A673 (cell line): Measurements from ENCODE around the gene NR2C2. TPM values are rescaled to one million over a fixed set of nuclear protein-coding genes. Genes with fewer than 3 reads are reported as not detected.

Experiments
- BruUV-seq: library from RNA; stranded (reverse); fragments of 400-500 nt; replicated peaks from 2 replicates; lab custom pipeline; 2021; lab: Mats Ljungman, UMichigan
- CTCF ChIA-PET: fragments of 300-600 bp; sonication (Branson Sonifier 250); formaldehyde crosslinking; loops from one replicate; lab custom pipeline; 2022; ENCODE audit warnings: antibody characterized with exemption; lab: Charles Lee
- POLR2A ChIA-PET: fragments of 300-600 bp; sonication (Branson Sonifier 250); formaldehyde crosslinking; loops from one replicate; lab custom pipeline; 2022; ENCODE audit warnings: antibody characterized with exemption; ENCODE audit not compliant: low non-redundant PET; lab: Charles Lee
- DNase-seq: peaks from one replicate; pipeline ENCODE4 v3.0.0-alpha.2; 2015; ENCODE audit warnings: low spot score
- H3K27ac ChIP-seq: fragments of 200-600 bp; sonication (generic); 2 replicates; pipeline ENCODE4 v1.5.1; 2016; ENCODE audit warnings: mixed run types, low read depth, mild to moderate bottlenecking, mixed read lengths, antibody characterized with exemption, low read length; ENCODE audit not compliant: poor library complexity, severe bottlenecking
- H3K27me3 ChIP-seq: fragments of 200-600 bp; sonication (generic); replicated peaks from 2 replicates; pipeline ENCODE4 v1.6.1; 2017; ENCODE audit warnings: mixed run types, low read depth, mild to moderate bottlenecking, mixed read lengths, antibody characterized with exemption, low read length; ENCODE audit not compliant: insufficient read depth, poor library complexity
- H3K36me3 ChIP-seq: fragments of 200-600 bp; sonication (generic); 2 replicates; pipeline ENCODE4 v1.6.1; 2016; ENCODE audit warnings: mixed run types, mild to moderate bottlenecking, mixed read lengths, antibody characterized with exemption, low read length; ENCODE audit not compliant: insufficient read depth, poor library complexity, severe bottlenecking
- H3K4me1 ChIP-seq: fragments of 200-600 bp; sonication (generic); 2 replicates; pipeline ENCODE4 v1.6.1; 2017; ENCODE audit warnings: mixed run types, mild to moderate bottlenecking, mixed read lengths, antibody characterized with exemption, low read length; ENCODE audit not compliant: insufficient read depth, poor library complexity, severe bottlenecking
- H3K4me3 ChIP-seq: fragments of 200-600 bp; sonication (generic); 2 replicates; pipeline ENCODE4 v1.5.1; 2016; ENCODE audit warnings: low read depth, mixed run types, mild to moderate bottlenecking, mixed read lengths, low read length; ENCODE audit not compliant: poor library complexity, severe bottlenecking
- H3K9me3 ChIP-seq: fragments of 200-600 bp; sonication (generic); 2 replicates; pipeline ENCODE4 v1.6.1; 2016; ENCODE audit warnings: mixed run types, low read depth, mild to moderate bottlenecking, mixed read lengths, antibody characterized with exemption, low read length; ENCODE audit not compliant: poor library complexity, severe bottlenecking
- CTCF ChIP-seq: fragments of 300-800, 200-600 bp; sonication (generic); conservative IDR thresholded peaks from 2 replicates; pipeline ENCODE4 v1.5.1; 2017; ENCODE audit warnings: low read depth, mild to moderate bottlenecking, antibody characterized with exemption, low read length, moderate library complexity, mixed read lengths
- EZH2 ChIP-seq: fragments of 200-600 bp; sonication (generic); IDR thresholded peaks from 2 replicates; pipeline ENCODE4 v1.6.1; 2017; ENCODE audit warnings: borderline replicate concordance, low read depth, mild to moderate bottlenecking, mixed read lengths, antibody characterized with exemption, low read length; ENCODE audit not compliant: poor library complexity, severe bottlenecking
- intact Hi-C: fragments of 100-400 bp; cut with micrococcal nuclease; formaldehyde crosslinking; loops from one replicate; pipeline ENCODE4 v1.10.0; 2022; ENCODE audit not compliant: unreplicated experiment
- total RNA-seq: library from RNA; stranded (reverse); gene quantifications from 2 replicates; pipeline ENCODE4 v1.2.3, GENCODE V29; 2021

The NR2C2 gene
- total RNA-seq, 1 experiment from 2014 or later, result 56.5 TPM

- BruUV-seq, result no TSS peak
- DNase-seq, result peak; percentile 20
- intact Hi-C loops, result no loop called here
- peaks cover 3% of the 10 kb centered on the region for H3K4me1 ChIP-seq
- peaks cover 62% of the 10 kb centered on the region for H3K36me3 ChIP-seq
- CTCF ChIA-PET, result no interaction called here
- POLR2A ChIA-PET, result no interaction called here
- no peak overlapping the region for H3K27ac ChIP-seq
- H3K27me3 ChIP-seq, result no peaks in the 10 kb centered on the region
- no peak overlapping the region for H3K4me3 ChIP-seq
- TF ChIP-seq EZH2 (no peak), CTCF (no peak)
- H3K9me3 ChIP-seq, result no peaks in the 10 kb centered on the region
Observed at GRCh38 chr3:15092686-15093085, 145.3 kb downstream of the NR2C2 start.

- ChIA-PET CTCF (interaction anchor here (1.1 kb wide), 1 partner anchor 13 kb away, joined by 6 read pairs; no protein-coding TSS in a partner anchor), POLR2A (no interaction called here)
- Histone ChIP-seq H3K27ac (no peak overlapping the region), H3K36me3 (peaks cover 49% of the 10 kb centered on the region), H3K27me3 (no peaks in the 10 kb centered on the region), H3K9me3 (no peaks in the 10 kb centered on the region), H3K4me1 (peaks cover 6% of the 10 kb centered on the region), H3K4me3 (no peak overlapping the region)
- no TSS peak for BruUV-seq
- TF ChIP-seq CTCF (no peak), EZH2 (no peak)
- intact Hi-C loops, result no loop called here
- no peak for DNase-seq
Observed at GRCh38 chr3:15094187-15094875, 146.9 kb downstream of the NR2C2 start.

GRCh38 chr3:15096046-15096445 is 148.7 kb downstream of the NR2C2 start:
- no peak overlapping the region for H3K4me3 ChIP-seq
- ChIA-PET CTCF (no interaction called here), POLR2A (no interaction called here)
- DNase-seq, result no peak
- TF ChIP-seq CTCF, result no peak
- no peak for TF ChIP-seq EZH2
- no TSS peak for BruUV-seq
- H3K27ac ChIP-seq, result no peak overlapping the region
- H3K4me1 ChIP-seq, result peaks cover 6% of the 10 kb centered on the region
- no peaks in the 10 kb centered on the region for H3K9me3 ChIP-seq
- intact Hi-C loops, result no loop called here
- H3K27me3 ChIP-seq, result no peaks in the 10 kb centered on the region
- peaks cover 38% of the 10 kb centered on the region for H3K36me3 ChIP-seq
